Kidney epithelial cell (primary cell): Measurements from ENCODE around the gene MYO1B. TPM values are rescaled to one million over a fixed set of nuclear protein-coding genes. Genes with fewer than 3 reads are reported as not detected.

ENCODE experiments used
- DNase-seq: peaks from one replicate; pipeline ENCODE4 v3.0.0-alpha.2; 2010; ENCODE audit warnings: low read depth
- H3K27me3 ChIP-seq: 2 replicates; pipeline ENCODE4 v1.6.0; 2011; ENCODE audit warnings: low read length; ENCODE audit not compliant: control insufficient read depth, insufficient read depth
- H3K36me3 ChIP-seq: 2 replicates; pipeline ENCODE4 v1.5.1; 2011; ENCODE audit warnings: low read length; ENCODE audit not compliant: control insufficient read depth, insufficient read depth
- H3K4me3 ChIP-seq: 2 replicates; pipeline ENCODE4 v1.5.1; 2011; ENCODE audit warnings: low read depth, mild to moderate bottlenecking, control low read depth, low read length
- CTCF ChIP-seq: IDR thresholded peaks from 2 replicates; pipeline ENCODE4 v1.5.1; 2011; ENCODE audit warnings: mild to moderate bottlenecking, moderate library complexity, low read length, control low read depth, inconsistent platforms; ENCODE audit not compliant: insufficient read depth, poor library complexity, severe bottlenecking
- total RNA-seq: library from RNA; depleted of rRNA; stranded (reverse); fragments of >200 nt; gene quantifications from 2 replicates; pipeline ENCODE4 v1.2.3, GENCODE V29; 2015

MYO1B gene
- total RNA-seq, 1 donor from 2014 or later = 62.8 TPM

- TF ChIP-seq CTCF = no peak
- Histone ChIP-seq H3K27me3 (no peaks in the 10 kb centered on the region), H3K36me3 (no peaks in the 10 kb centered on the region), H3K4me3 (no peak overlapping the region)
- DNase-seq = no peak
Observed at GRCh38 chr2:191222507-191222906, 22.7 kb upstream of the MYO1B start.

GRCh38 chr2:191222952-191223351, 22.3 kb upstream of the MYO1B start:
- no peak overlapping the region for H3K4me3 ChIP-seq
- no peak for DNase-seq
- H3K27me3 ChIP-seq = no peaks in the 10 kb centered on the region
- no peak for TF ChIP-seq CTCF
- no peaks in the 10 kb centered on the region for H3K36me3 ChIP-seq

- no peak for TF ChIP-seq CTCF
- H3K4me3 ChIP-seq = no peak overlapping the region
- no peaks in the 10 kb centered on the region for H3K36me3 ChIP-seq
- no peaks in the 10 kb centered on the region for H3K27me3 ChIP-seq
- no peak for DNase-seq
Observed at GRCh38 chr2:191225126-191225525, 20.1 kb upstream of the MYO1B start.

GRCh38 chr2:191225690-191226089, 19.5 kb upstream of the MYO1B start:
- no peak for TF ChIP-seq CTCF
- no peaks in the 10 kb centered on the region for H3K27me3 ChIP-seq
- H3K4me3 ChIP-seq = no peak overlapping the region
- no peaks in the 10 kb centered on the region for H3K36me3 ChIP-seq
- DNase-seq = no peak

- DNase-seq = no peak
- H3K4me3 ChIP-seq = no peak overlapping the region
- no peaks in the 10 kb centered on the region for H3K36me3 ChIP-seq
- H3K27me3 ChIP-seq = no peaks in the 10 kb centered on the region
- TF ChIP-seq CTCF = no peak
Observed at GRCh38 chr2:191226196-191226595, 19.0 kb upstream of the MYO1B start.

- Histone ChIP-seq H3K27me3 (no peaks in the 10 kb centered on the region), H3K36me3 (no peaks in the 10 kb centered on the region), H3K4me3 (no peak overlapping the region)
- no peak for DNase-seq
- no peak for TF ChIP-seq CTCF
Observed at GRCh38 chr2:191228333-191228732, 16.9 kb upstream of the MYO1B start.
